Measurements from ENCODE around the gene SHTN1. TPM values are rescaled to one million over a fixed set of nuclear protein-coding genes. Genes with fewer than 3 reads are reported as not detected.

Gene SHTN1
- total RNA-seq, 2 donors from 2014 or later = 19.7 to 45.8 TPM

DNA sequence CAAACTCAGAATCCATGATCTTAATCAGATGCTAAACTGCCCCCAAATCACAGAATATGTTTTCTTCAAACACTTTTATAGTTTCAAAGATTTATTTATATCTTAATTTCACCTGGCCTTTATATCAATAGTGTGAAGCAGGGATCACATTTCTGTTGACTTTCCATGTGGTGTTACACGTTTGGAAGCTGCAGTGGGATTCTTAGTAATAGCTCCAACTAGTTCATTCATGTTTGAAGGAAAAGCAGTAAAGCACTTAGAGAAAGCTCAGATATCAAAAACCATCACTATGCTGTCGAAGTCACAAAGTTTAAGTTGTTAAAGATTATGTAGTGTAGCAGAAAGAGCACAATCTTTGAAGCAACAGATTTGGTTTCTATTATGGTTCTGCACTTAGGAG, 138.9 kb downstream of the SHTN1 start:
- intact Hi-C loops (cut with DNase I) = no loop called here
- Histone ChIP-seq H3K27me3 (replicated peaks; ENCODE audit: insufficient read depth) (no peaks in the 10 kb centered on the region), H3K9me3 (no peaks in the 10 kb centered on the region), H3K4me1 (replicated peaks) (no peaks in the 10 kb centered on the region), H3K4me3 (no peak overlapping the region), H3K36me3 (no peaks in the 10 kb centered on the region), H3K27ac (no peak overlapping the region)
- TF ChIP-seq, protein P1, sequence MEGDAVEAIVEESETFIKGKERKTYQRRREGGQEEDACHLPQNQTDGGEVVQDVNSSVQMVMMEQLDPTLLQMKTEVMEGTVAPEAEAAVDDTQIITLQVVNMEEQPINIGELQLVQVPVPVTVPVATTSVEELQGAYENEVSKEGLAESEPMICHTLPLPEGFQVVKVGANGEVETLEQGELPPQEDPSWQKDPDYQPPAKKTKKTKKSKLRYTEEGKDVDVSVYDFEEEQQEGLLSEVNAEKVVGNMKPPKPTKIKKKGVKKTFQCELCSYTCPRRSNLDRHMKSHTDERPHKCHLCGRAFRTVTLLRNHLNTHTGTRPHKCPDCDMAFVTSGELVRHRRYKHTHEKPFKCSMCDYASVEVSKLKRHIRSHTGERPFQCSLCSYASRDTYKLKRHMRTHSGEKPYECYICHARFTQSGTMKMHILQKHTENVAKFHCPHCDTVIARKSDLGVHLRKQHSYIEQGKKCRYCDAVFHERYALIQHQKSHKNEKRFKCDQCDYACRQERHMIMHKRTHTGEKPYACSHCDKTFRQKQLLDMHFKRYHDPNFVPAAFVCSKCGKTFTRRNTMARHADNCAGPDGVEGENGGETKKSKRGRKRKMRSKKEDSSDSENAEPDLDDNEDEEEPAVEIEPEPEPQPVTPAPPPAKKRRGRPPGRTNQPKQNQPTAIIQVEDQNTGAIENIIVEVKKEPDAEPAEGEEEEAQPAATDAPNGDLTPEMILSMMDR (IDR thresholded peaks at IDR 0.05) = no peak
- TF ChIP-seq POLR2AphosphoS5 (IDR thresholded peaks at IDR 0.05) = no peak
- TF ChIP-seq POLR2A (IDR thresholded peaks at IDR 0.05) = no peak
- DNase-seq (ENCODE audit: low spot score) = no peak
- WGBS = 46% methylated on average over 2 of the region's 2 CpGs

DNA sequence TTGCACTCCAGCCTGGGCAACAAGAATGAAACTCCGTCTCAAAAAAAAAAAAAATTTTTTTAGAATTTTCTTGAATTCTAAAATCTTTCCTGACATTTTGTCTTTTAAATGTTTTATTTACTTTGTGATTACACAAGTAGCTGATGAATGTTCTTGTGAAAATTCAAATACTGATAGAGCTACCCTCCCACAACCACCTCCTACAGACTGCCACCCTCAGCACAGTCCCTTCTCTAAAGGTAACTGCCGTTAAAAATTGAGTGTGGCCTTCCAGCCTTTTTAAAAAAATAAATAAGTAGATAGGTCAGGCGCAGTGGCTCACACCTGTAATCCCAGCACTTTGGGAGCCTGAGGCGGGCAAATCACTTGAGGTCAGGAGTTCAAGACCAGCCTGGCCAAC, 140.6 kb downstream of the SHTN1 start:
- no peaks in the 10 kb centered on the region for H3K9me3 ChIP-seq
- intact Hi-C loops (cut with DNase I) = no loop called here
- H3K4me3 ChIP-seq = no peak overlapping the region
- WGBS = 88% methylated on average over 4 of the region's 4 CpGs
- TF ChIP-seq, protein P1 (IDR thresholded peaks at IDR 0.05) = no peak
- TF ChIP-seq POLR2A (IDR thresholded peaks at IDR 0.05) = no peak
- TF ChIP-seq POLR2AphosphoS5 (IDR thresholded peaks at IDR 0.05) = no peak
- no peaks in the 10 kb centered on the region for H3K4me1 ChIP-seq (replicated peaks)
- no peaks in the 10 kb centered on the region for H3K27me3 ChIP-seq (replicated peaks; ENCODE audit: insufficient read depth)
- H3K36me3 ChIP-seq = no peaks in the 10 kb centered on the region
- no peak overlapping the region for H3K27ac ChIP-seq
- DNase-seq (ENCODE audit: low spot score) = no peak

DNA sequence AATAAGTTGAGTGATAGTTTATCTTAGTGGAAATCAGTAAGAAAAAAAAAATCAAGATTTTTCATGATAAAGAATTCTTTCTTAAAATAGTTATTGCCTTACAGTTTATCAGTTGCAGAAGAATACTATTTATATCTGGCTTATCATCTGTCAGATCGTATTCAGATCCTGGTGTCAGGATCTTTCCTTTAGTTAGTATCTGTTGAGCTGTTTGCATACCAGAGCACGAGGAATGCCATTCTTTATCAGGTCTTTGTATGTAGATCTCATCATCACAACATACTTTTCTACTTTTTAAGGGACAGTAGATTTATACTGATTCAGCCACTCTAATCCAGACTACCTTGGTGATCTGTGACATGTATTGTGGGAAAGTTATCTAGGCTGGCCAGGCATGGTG, 143.2 kb downstream of the SHTN1 start:
- Histone ChIP-seq H3K4me3 (no peak overlapping the region), H3K36me3 (no peaks in the 10 kb centered on the region), H3K27ac (no peak overlapping the region), H3K27me3 (replicated peaks; ENCODE audit: insufficient read depth) (no peaks in the 10 kb centered on the region), H3K4me1 (replicated peaks) (no peaks in the 10 kb centered on the region), H3K9me3 (no peaks in the 10 kb centered on the region)
- TF ChIP-seq POLR2A (IDR thresholded peaks at IDR 0.05) (no peak), POLR2AphosphoS5 (IDR thresholded peaks at IDR 0.05) (no peak)
- TF ChIP-seq, protein P1 (IDR thresholded peaks at IDR 0.05) = no peak
- DNase-seq (ENCODE audit: low spot score) = no peak
- WGBS = 66% methylated on average over 2 of the region's 2 CpGs
- intact Hi-C loops (cut with DNase I) = no loop called here

DNA sequence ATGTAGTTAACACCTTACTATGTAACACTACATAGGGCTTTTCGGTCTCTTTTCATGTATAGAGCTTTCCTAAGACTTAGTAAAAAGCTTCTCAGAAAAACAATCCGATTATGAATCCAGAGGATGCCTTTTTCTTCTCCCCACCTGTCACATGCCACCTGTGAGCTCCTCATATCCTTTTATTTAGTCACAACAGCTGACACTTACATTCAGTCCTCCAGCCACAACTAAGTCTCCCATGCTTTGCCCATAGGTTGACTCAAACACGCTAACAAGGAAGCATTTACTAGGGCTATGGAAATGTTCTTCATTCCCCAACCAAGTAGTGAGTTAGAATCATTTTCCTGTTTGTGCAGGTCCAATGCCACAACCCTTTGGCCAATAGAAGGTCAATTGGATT, 147.8 kb downstream of the SHTN1 start:
- TF ChIP-seq, protein P1 (IDR thresholded peaks at IDR 0.05) = no peak
- TF ChIP-seq POLR2A (IDR thresholded peaks at IDR 0.05) = no peak
- no peak for TF ChIP-seq POLR2AphosphoS5 (IDR thresholded peaks at IDR 0.05)
- no peaks in the 10 kb centered on the region for H3K36me3 ChIP-seq
- no peaks in the 10 kb centered on the region for H3K9me3 ChIP-seq
- DNase-seq (ENCODE audit: low spot score) = no peak
- H3K27me3 ChIP-seq (replicated peaks; ENCODE audit: insufficient read depth) = no peaks in the 10 kb centered on the region
- no peaks in the 10 kb centered on the region for H3K4me1 ChIP-seq (replicated peaks)
- intact Hi-C loops (cut with DNase I) = no loop called here
- H3K27ac ChIP-seq = no peak overlapping the region
- H3K4me3 ChIP-seq = no peak overlapping the region
- 98% methylated on average over 3 of the region's 3 CpGs for WGBS

DNA sequence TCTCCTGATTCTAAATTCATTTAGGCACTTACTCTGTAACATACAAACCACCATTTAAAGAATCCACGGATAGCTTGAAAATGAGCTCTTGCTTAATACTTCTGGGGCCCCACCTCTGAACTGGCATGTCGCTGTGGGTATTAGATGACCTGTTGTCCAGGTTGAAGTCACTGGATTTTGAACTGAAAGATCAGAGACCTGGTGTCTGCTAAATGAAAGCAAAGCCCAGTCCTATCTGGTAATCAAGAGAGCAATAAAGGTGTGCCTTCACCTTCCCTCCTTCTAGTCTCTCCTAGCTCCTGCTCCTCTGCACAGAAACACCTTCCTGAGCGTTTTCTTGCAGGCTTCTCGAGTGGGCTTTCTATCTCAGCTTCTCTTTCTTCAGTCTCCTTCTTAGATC, 151.3 kb downstream of the SHTN1 start:
- Histone ChIP-seq H3K9me3 (no peaks in the 10 kb centered on the region), H3K36me3 (no peaks in the 10 kb centered on the region), H3K27ac (no peak overlapping the region), H3K27me3 (replicated peaks; ENCODE audit: insufficient read depth) (no peaks in the 10 kb centered on the region), H3K4me1 (replicated peaks) (no peaks in the 10 kb centered on the region), H3K4me3 (no peak overlapping the region)
- intact Hi-C loops (cut with DNase I) = no loop called here
- 82% methylated on average over 4 of the region's 4 CpGs for WGBS
- TF ChIP-seq POLR2A (IDR thresholded peaks at IDR 0.05) (no peak), POLR2AphosphoS5 (IDR thresholded peaks at IDR 0.05) (no peak)
- TF ChIP-seq, protein P1 (IDR thresholded peaks at IDR 0.05) = no peak
- no peak for DNase-seq (ENCODE audit: low spot score)
